Loucy (cell line): ENCODE measurements around the gene FIS1.
"Not testable (repeated sequence)": the region's sequence is repeated elsewhere in the genome, so short reads cannot be mapped to it uniquely, and the experiment has no call there.

Source experiments
- H2AFZ ChIP-seq: fragments of 200-600 bp; sonication (generic); 2 replicates; pipeline ENCODE4 v1.6.0; 2016; ENCODE audit warnings: antibody characterized with exemption, mild to moderate bottlenecking, low read length, moderate library complexity
- H3F3A ChIP-seq: fragments of 200-600 bp; 2 replicates; pipeline ENCODE4 v1.6.0; 2016; ENCODE audit warnings: antibody characterized with exemption, low read depth, mild to moderate bottlenecking
- H3K27me3 ChIP-seq: fragments of 200-600 bp; sonication (generic); 2 replicates; pipeline ENCODE4 v1.6.1; 2014; ENCODE audit warnings: low read length, mild to moderate bottlenecking; ENCODE audit not compliant: insufficient read depth, poor library complexity, severe bottlenecking
- H3K36me3 ChIP-seq: fragments of 200-600 bp; sonication (generic); 2 replicates; pipeline ENCODE4 v1.6.1; 2016; ENCODE audit warnings: low read length; ENCODE audit not compliant: insufficient read depth
- H3K4me1 ChIP-seq: fragments of 200-600 bp; sonication (generic); 2 replicates; pipeline ENCODE4 v1.5.1; 2014; ENCODE audit warnings: low read length, mild to moderate bottlenecking; ENCODE audit not compliant: insufficient read depth, poor library complexity, severe bottlenecking
- H3K4me2 ChIP-seq: fragments of 200-600 bp; sonication (generic); 2 replicates; pipeline ENCODE4 v1.6.0; 2014; ENCODE audit warnings: antibody characterized with exemption, low read length, low read depth, mild to moderate bottlenecking; ENCODE audit not compliant: poor library complexity, severe bottlenecking
- H3K4me3 ChIP-seq: fragments of 200-600 bp; sonication (generic); 2 replicates; pipeline ENCODE4 v1.5.1; 2014; ENCODE audit warnings: low read length, mild to moderate bottlenecking, mixed read lengths; ENCODE audit not compliant: poor library complexity, severe bottlenecking
- H3K79me2 ChIP-seq: fragments of 200-600 bp; sonication (generic); 2 replicates; pipeline ENCODE4 v1.6.1; 2014; ENCODE audit warnings: low read length; ENCODE audit not compliant: insufficient read depth
- H3K9ac ChIP-seq: fragments of 200-600 bp; sonication (generic); 2 replicates; pipeline ENCODE4 v1.6.0; 2014; ENCODE audit warnings: mild to moderate bottlenecking, low read depth, low read length, moderate library complexity; ENCODE audit not compliant: poor library complexity, severe bottlenecking
- H3K9me2 ChIP-seq: fragments of 200-600 bp; sonication (generic); replicated peaks from 2 replicates; pipeline ENCODE4 v1.6.1; 2016; ENCODE audit warnings: low read depth, low read length, mixed read lengths
- H3K9me3 ChIP-seq: fragments of 200-600 bp; sonication (generic); 2 replicates; pipeline ENCODE4 v1.6.1; 2014; ENCODE audit warnings: mild to moderate bottlenecking, antibody characterized with exemption, low read length, low read depth; ENCODE audit not compliant: insufficient read depth
- H4K20me1 ChIP-seq: fragments of 200-600 bp; sonication (generic); 2 replicates; pipeline ENCODE4 v1.6.0; 2014; ENCODE audit warnings: antibody characterized with exemption, low read length, mild to moderate bottlenecking; ENCODE audit not compliant: insufficient read depth, poor library complexity, severe bottlenecking
- EZH2phosphoT487 ChIP-seq: fragments of 200-600 bp; IDR thresholded peaks from 2 replicates; pipeline ENCODE4 v1.6.1; 2018; ENCODE audit warnings: antibody characterized with exemption, mild to moderate bottlenecking, moderate library complexity, borderline replicate concordance
- TF ChIP-seq, protein P1 (sequence below): fragments of 200-600 bp; sonication (generic); conservative IDR thresholded peaks from 2 replicates; pipeline ENCODE4 v1.5.1; 2014; ENCODE audit warnings: mild to moderate bottlenecking, antibody characterized with exemption, low read length

The FIS1 gene

DNA sequence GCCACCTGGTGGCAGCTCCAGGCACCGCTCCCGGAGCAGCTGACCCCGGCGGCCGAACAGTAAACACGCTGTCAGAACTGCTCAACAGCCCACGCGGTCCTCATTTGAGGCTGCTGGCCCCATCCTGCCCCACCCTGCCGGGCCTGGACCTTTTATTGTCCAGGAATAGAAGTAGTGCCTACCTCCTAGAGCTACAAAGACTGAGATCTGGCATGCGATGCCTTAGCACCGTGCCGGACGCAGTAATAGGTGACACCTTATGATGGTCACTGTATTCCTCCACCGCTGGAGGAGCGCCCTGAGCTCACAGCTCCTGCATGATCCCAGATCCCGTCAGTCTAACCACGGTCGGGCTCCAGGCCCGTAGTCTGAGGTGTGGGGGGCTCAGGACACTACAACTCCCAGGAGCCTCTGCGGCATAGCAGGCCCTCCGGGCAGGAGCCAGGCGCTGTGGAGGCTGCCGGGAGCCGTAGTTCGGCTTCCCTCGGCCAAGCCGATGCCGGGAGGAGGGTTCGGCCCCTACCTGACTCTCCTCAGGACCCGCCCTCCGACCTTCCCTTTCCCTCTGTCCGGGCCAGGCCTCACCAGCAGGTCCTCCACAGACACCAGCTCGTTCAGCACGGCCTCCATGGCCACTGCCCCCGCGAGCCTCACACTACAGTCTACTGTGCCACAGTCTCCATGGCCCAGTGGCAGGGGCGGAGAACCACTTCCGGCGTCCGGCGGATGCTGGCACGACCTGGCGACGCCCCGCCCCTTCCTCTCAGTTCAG, at the start of gene FIS1:
FIS1 (minus strand) TSS at position 707 of the 772 bp plus-strand sequence; CDS start at position 630, 77 bp downstream.
- Histone ChIP-seq H2AFZ (peak within 1 kb of the TSS; percentile 86), H3K79me2 (peaks cover 61% of the 10 kb centered on the region)

GRCh38 chr7:101294039-101294831, 49.4 kb upstream of the FIS1 start:
- Histone ChIP-seq H3K9me2 (no peaks in the 10 kb centered on the region), H3K27me3 (no peaks in the 10 kb centered on the region), H3K4me3 (no peak overlapping the region), H2AFZ (no peak overlapping the region), H3K36me3 (no peaks in the 10 kb centered on the region), H3K9me3 (no peaks in the 10 kb centered on the region), H3F3A (no peaks in the 10 kb centered on the region), H3K9ac (no peak overlapping the region), H4K20me1 (no peaks in the 10 kb centered on the region), H3K79me2 (no peaks in the 10 kb centered on the region), H3K4me2 (no peak overlapping the region), H3K4me1 (no peaks in the 10 kb centered on the region)
- TF ChIP-seq EZH2phosphoT487: no peak
- TF ChIP-seq, protein P1, sequence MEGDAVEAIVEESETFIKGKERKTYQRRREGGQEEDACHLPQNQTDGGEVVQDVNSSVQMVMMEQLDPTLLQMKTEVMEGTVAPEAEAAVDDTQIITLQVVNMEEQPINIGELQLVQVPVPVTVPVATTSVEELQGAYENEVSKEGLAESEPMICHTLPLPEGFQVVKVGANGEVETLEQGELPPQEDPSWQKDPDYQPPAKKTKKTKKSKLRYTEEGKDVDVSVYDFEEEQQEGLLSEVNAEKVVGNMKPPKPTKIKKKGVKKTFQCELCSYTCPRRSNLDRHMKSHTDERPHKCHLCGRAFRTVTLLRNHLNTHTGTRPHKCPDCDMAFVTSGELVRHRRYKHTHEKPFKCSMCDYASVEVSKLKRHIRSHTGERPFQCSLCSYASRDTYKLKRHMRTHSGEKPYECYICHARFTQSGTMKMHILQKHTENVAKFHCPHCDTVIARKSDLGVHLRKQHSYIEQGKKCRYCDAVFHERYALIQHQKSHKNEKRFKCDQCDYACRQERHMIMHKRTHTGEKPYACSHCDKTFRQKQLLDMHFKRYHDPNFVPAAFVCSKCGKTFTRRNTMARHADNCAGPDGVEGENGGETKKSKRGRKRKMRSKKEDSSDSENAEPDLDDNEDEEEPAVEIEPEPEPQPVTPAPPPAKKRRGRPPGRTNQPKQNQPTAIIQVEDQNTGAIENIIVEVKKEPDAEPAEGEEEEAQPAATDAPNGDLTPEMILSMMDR: no peak

More for the DNA sequence above, at the start of gene FIS1:
- Histone ChIP-seq H3F3A (no peaks in the 10 kb centered on the region), H3K9me3 (no peaks in the 10 kb centered on the region), H3K9ac (peak within 1 kb of the TSS; percentile 92), H3K36me3 (no peaks in the 10 kb centered on the region), H3K9me2 (no peaks in the 10 kb centered on the region), H3K27me3 (no peaks in the 10 kb centered on the region), H3K4me3 (peak within 1 kb of the TSS; percentile 100), H3K4me1 (peaks cover 7% of the 10 kb centered on the region), H4K20me1 (peaks cover 22% of the 10 kb centered on the region), H3K4me2 (peak within 1 kb of the TSS; percentile 94)
- TF ChIP-seq, protein P1: peak; percentile 83
- TF ChIP-seq EZH2phosphoT487: no peak

DNA sequence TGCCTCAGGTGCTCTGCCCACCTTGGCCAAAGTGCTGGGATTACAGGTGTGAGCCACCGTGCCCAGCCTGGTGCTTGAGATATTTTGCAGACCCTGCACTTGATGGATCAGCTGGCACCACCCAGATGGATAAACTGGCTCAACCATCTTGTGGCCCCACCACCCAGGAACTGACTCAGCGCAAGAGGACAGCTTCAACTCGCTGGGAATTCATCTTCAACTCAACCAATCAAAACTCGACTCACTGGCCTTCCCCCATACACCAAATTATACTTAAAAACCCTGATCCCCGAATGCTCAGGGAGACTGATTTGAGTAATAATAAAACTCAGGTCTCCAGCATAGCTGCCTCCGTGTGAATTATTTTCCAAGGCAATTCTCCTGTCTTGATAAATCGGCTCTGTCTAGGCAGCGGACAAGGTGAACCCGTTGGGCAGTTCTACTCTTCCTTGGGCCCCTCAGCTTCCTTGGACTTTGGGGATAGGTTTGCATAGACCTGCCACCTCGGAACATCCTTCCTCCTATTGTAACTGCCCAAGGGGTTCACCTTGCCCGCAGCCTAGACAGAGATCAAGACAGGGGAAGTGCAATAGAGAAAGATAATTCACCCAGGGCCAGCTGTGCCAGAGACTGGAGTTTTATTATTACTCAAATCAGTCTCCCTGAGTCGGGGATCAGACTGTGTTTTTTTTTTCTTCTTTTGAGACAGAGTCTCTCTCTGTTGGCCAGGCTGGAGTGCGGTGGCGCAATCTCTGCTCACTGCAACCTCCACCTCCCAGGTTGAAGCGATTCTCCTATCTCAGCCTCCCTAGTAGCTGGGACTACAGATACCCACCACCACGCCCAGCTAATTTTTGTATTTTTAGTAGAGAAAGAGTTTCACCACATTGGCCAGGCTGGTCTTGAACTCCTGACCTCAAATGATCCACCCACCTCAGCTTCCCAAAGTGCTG, 48.5 kb upstream of the FIS1 start:
- H4K20me1 ChIP-seq, H3K9me2 ChIP-seq, H3K36me3 ChIP-seq, H3K4me1 ChIP-seq, H3F3A ChIP-seq, H3K4me3 ChIP-seq, H3K79me2 ChIP-seq, H3K27me3 ChIP-seq, H2AFZ ChIP-seq, H3K9me3 ChIP-seq, H3K9ac ChIP-seq, H3K4me2 ChIP-seq: not testable (repeated sequence)

DNA sequence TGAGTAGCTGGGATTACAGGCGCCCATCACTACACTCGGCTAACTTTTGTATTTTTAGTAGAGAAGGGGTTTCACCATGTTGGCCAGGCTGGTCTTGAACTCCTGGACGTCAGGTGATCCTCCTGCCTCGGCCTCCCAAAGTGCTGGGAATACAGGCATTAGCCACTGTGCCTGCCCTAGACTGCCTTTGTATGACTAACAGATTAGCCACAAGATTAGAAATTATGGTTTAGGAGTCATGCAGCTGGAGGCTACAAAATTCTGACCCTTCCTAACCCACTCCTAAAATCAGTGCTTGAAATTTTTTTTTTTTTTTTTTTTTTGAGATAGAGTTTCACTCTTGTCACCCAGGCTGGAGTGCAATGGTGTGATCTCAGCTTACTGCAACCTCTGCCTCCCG, 47.7 kb upstream of the FIS1 start:
- not testable (repeated sequence) for H3K27me3 ChIP-seq, H3K79me2 ChIP-seq, H3F3A ChIP-seq, H3K4me3 ChIP-seq, H3K9me2 ChIP-seq, H3K9ac ChIP-seq, H3K4me2 ChIP-seq, H4K20me1 ChIP-seq, H3K9me3 ChIP-seq, H3K4me1 ChIP-seq, H2AFZ ChIP-seq, H3K36me3 ChIP-seq
